Thyroid gland (tissue), 4 donors: ENCODE measurements around the gene SLAMF7. TPM values are rescaled to one million over a fixed set of nuclear protein-coding genes. Genes with fewer than 3 reads are reported as not detected.
"Not testable (repeated sequence)": the region's sequence is repeated elsewhere in the genome, so short reads cannot be mapped to it uniquely, and the experiment has no call there.

Experiments used
- DNase-seq, 2 donors: peaks; one replicate each; pipeline ENCODE4 v3.0.0-alpha.2; 2019
- H3K27ac ChIP-seq, 3 donors: fragments of 200-600 bp; sonication (generic); 1 replicate in 2 of 3; 2 replicates in 1 of 3; pipeline ENCODE4 v1.5.1; 2016 to 2019; ENCODE audit warnings: mild to moderate bottlenecking in 1 of 3, moderate library complexity in 1 of 3
- H3K27me3 ChIP-seq: fragments of 200-600 bp; sonication (generic); one replicate; pipeline ENCODE4 v1.5.1; 2019
- H3K36me3 ChIP-seq, 2 donors: fragments of 200-600 bp; sonication (generic); one replicate each; pipeline ENCODE4 v1.5.1; 2016 to 2019
- H3K4me1 ChIP-seq, 2 donors: fragments of 200-600 bp; sonication (generic); one replicate each; pipeline ENCODE4 v1.5.1; 2017 to 2019
- H3K4me3 ChIP-seq, 3 donors: fragments of 200-600 bp; sonication (generic); replicated peaks in 1 of 3; 1 replicate in 2 of 3; 2 replicates in 1 of 3; pipeline ENCODE4 v1.5.1; 2016; ENCODE audit warnings: mild to moderate bottlenecking in 1 of 3
- H3K9me3 ChIP-seq: fragments of 200-600 bp; sonication (generic); one replicate; pipeline ENCODE4 v1.5.1; 2017
- CTCF ChIP-seq, 6 experiments: fragments of 200-600 bp in 3 of 6; fragments of 450-650 bp in 3 of 6; sonication (generic) in 3 of 6; IDR thresholded peaks; one replicate each; pipeline ENCODE4 v1.5.1; 2016 to 2019; ENCODE audit warnings: antibody characterized with exemption in 6 of 6, mild to moderate bottlenecking in 2 of 6, inconsistent platforms in 1 of 6, moderate library complexity in 1 of 6
- POLR2A ChIP-seq, 2 donors: fragments of 450-650 bp; IDR thresholded peaks; one replicate each; pipeline ENCODE4 v1.6.1; 2017; ENCODE audit warnings: antibody characterized with exemption in 2 of 2, mild to moderate bottlenecking in 2 of 2, moderate library complexity in 1 of 2
- WGBS, 2 donors: methylation state at CpG; one replicate each; pipeline ENCODE4 v1.1.5; 2017; 5-methylcytosine and 5-hydroxymethylcytosine counted together
- intact Hi-C: fragments of 100-400 bp; cut with DNase I; formaldehyde crosslinking; loops from one replicate; pipeline ENCODE4 v1.15.1; 2023
- total RNA-seq, 4 donors: library from RNA; depleted of rRNA; stranded (reverse); fragments of >200 nt; gene quantifications; one replicate each; pipeline ENCODE4 v1.2.3, GENCODE V29; 2016

Gene SLAMF7
- total RNA-seq, 4 donors from 2014 or later = 0.22 to 0.93 (median 0.37) TPM

- Histone ChIP-seq H3K4me3 (no peak overlapping the region), H3K27me3 (no peaks in the 10 kb centered on the region), H3K36me3 (no peaks in the 10 kb centered on the region), H3K27ac (no peak overlapping the region), H3K4me1 (no peaks in the 10 kb centered on the region), H3K9me3 (no peaks in the 10 kb centered on the region)
- intact Hi-C loops = no loop called here
- no peak for DNase-seq
- WGBS, 2 donors = 85 to 90% methylated on average over 4 of the region's 4 CpGs
- no peak for TF ChIP-seq POLR2A (IDR thresholded peaks at IDR 0.05)
These were observed 28.4 kb upstream of the SLAMF7 start for GRCh38 chr1:160710517-160711252.

- DNase-seq = no peak
- Histone ChIP-seq H3K4me3 (no peak overlapping the region), H3K27me3 (no peaks in the 10 kb centered on the region), H3K9me3 (no peaks in the 10 kb centered on the region), H3K27ac (no peak overlapping the region), H3K4me1 (no peaks in the 10 kb centered on the region), H3K36me3 (no peaks in the 10 kb centered on the region)
- intact Hi-C loops = no loop called here
- 67 to 69% methylated on average over 2 of the region's 2 CpGs for WGBS, 2 donors
- no peak for TF ChIP-seq POLR2A (IDR thresholded peaks at IDR 0.05)
- TF ChIP-seq CTCF (IDR thresholded peaks at IDR 0.05) = no peak
These were observed 27.8 kb upstream of the SLAMF7 start for GRCh38 chr1:160711276-160711601.

GRCh38 chr1:160711602-160712311, 27.3 kb upstream of the SLAMF7 start, which contains the start of gene CD48:
CD48 (minus strand) TSS chr1:160711822; CDS start chr1:160711763, 59 bp downstream.
- Histone ChIP-seq H3K27me3 (no peaks in the 10 kb centered on the region), H3K9me3 (no peaks in the 10 kb centered on the region), H3K4me1 (peaks cover under 1 to 1% of the 10 kb centered on the region in 2 donors), H3K27ac (no peak within 1 kb of the TSS), H3K4me3 (no peak within 1 kb of the TSS), H3K36me3 (no peaks in the 10 kb centered on the region)
- no peak for DNase-seq
- WGBS, 2 donors = 56 to 58% methylated on average over 9 of the region's 9 CpGs
- intact Hi-C loops = no loop called here
- TF ChIP-seq CTCF (IDR thresholded peaks at IDR 0.05) (no peak), POLR2A (IDR thresholded peaks at IDR 0.05) (no peak)

- 76 to 85% methylated on average over 5 of the region's 5 CpGs for WGBS, 2 donors
- H3K4me3 ChIP-seq, DNase-seq, H3K36me3 ChIP-seq, H3K9me3 ChIP-seq, H3K4me1 ChIP-seq, H3K27me3 ChIP-seq, H3K27ac ChIP-seq, intact Hi-C loops: not testable (repeated sequence)
These were observed 26.4 kb upstream of the SLAMF7 start for GRCh38 chr1:160712525-160713080.

- TF ChIP-seq POLR2A (IDR thresholded peaks at IDR 0.05) (no peak), CTCF (IDR thresholded peaks at IDR 0.05) (no peak)
- intact Hi-C loops = no loop called here
- H3K36me3 ChIP-seq = no peaks in the 10 kb centered on the region
- no peak overlapping the region for H3K27ac ChIP-seq
- no peak for DNase-seq
- no peak overlapping the region for H3K4me3 ChIP-seq
- no peaks in the 10 kb centered on the region for H3K9me3 ChIP-seq
- 81 to 86% methylated on average over 1 of the region's 1 CpG for WGBS, 2 donors
- H3K27me3 ChIP-seq = no peaks in the 10 kb centered on the region
- peaks cover 3 to 13% of the 10 kb centered on the region in 2 donors for H3K4me1 ChIP-seq
These were observed 25.9 kb upstream of the SLAMF7 start for GRCh38 chr1:160713161-160713560.

GRCh38 chr1:160714034-160714648, 24.9 kb upstream of the SLAMF7 start:
- H3K36me3 ChIP-seq, H3K27me3 ChIP-seq, DNase-seq, intact Hi-C loops, H3K9me3 ChIP-seq, H3K4me3 ChIP-seq, H3K27ac ChIP-seq: not testable (repeated sequence)
- WGBS, 2 donors = 83 to 90% methylated on average over 4 to 5 of the region's 5 CpGs
- peaks cover 3 to 13% of the 10 kb centered on the region in 2 donors for H3K4me1 ChIP-seq
